ENCODE data around the gene LMOD1. TPM values are rescaled to one million over a fixed set of nuclear protein-coding genes. Genes with fewer than 3 reads are reported as not detected.
"Not testable (repeated sequence)": the region's sequence is repeated elsewhere in the genome, so short reads cannot be mapped to it uniquely, and the experiment has no call there.

Gene LMOD1
- total RNA-seq, 4 donors from 2014 or later: 86.9 to 165 (median 107) TPM

- Histone ChIP-seq H3K9me3 (no peaks in the 10 kb centered on the region), H3K4me1 (peaks cover 0 to 40% (median 2%) of the 10 kb centered on the region in 4 donors), H3K27me3 (no peaks in the 10 kb centered on the region), H3K36me3 (no peaks in the 10 kb centered on the region), H3K27ac (peak overlapping the region in 2 of 4 donors; percentile 71 to 74), H3K4me3 (peak overlapping the region in 3 of 4 donors; percentile 9 to 58 (median 13))
- no peak for TF ChIP-seq EP300 (IDR thresholded peaks at IDR 0.05)
- TF ChIP-seq CTCF (IDR thresholded peaks at IDR 0.05): no peak
- TF ChIP-seq POLR2A (IDR thresholded peaks at IDR 0.05): no peak
- WGBS, 2 donors: 37 to 43% methylated on average over 15 to 18 of the region's 18 CpGs
- DNase-seq (ENCODE audit: low spot score in 2 of 2): no peak
These were observed 4.8 kb downstream of the LMOD1 start for GRCh38 chr1:201941420-201942128.

GRCh38 chr1:201940316-201940715, 6.0 kb downstream of the LMOD1 start:
- 88 to 90% methylated on average over 10 of the region's 10 CpGs for WGBS, 2 donors
- not testable (repeated sequence) for H3K9me3 ChIP-seq; H3K36me3 ChIP-seq; H3K27me3 ChIP-seq; DNase-seq (ENCODE audit: low spot score in 2 of 2)
- Histone ChIP-seq H3K27ac (peak overlapping the region in 1 of 4 donors; percentile 71), H3K4me3 (peak overlapping the region in 1 of 4 donors; percentile 7), H3K4me1 (peaks cover 0 to 39% (median 0%) of the 10 kb centered on the region in 4 donors)

GRCh38 chr1:201939574-201939973, 6.8 kb downstream of the LMOD1 start:
- Histone ChIP-seq H3K36me3 (no peaks in the 10 kb centered on the region), H3K27me3 (no peaks in the 10 kb centered on the region), H3K4me3 (peak overlapping the region in 1 of 4 donors; percentile 7), H3K4me1 (peaks cover 0 to 36% (median 0%) of the 10 kb centered on the region in 4 donors), H3K27ac (peak overlapping the region in 3 of 4 donors; percentile 12 to 71 (median 70)), H3K9me3 (no peaks in the 10 kb centered on the region)
- DNase-seq (ENCODE audit: low spot score in 2 of 2): no peak
- 76 to 85% methylated on average over 5 of the region's 5 CpGs for WGBS, 2 donors
- TF ChIP-seq CTCF (IDR thresholded peaks at IDR 0.05) (no peak), POLR2A (IDR thresholded peaks at IDR 0.05) (no peak), EP300 (IDR thresholded peaks at IDR 0.05) (no peak)

- no peak overlapping the region for H3K4me3 ChIP-seq
- no peak for DNase-seq (ENCODE audit: low spot score in 2 of 2)
- TF ChIP-seq CTCF (IDR thresholded peaks at IDR 0.05) (no peak), POLR2A (IDR thresholded peaks at IDR 0.05) (no peak), EP300 (IDR thresholded peaks at IDR 0.05) (no peak)
These were observed 7.2 kb downstream of the LMOD1 start for GRCh38 chr1:201939148-201939547.

GRCh38 chr1:201938440-201939035, 7.8 kb downstream of the LMOD1 start:
- 42 to 47% methylated on average over 4 of the region's 4 CpGs for WGBS, 2 donors
- Histone ChIP-seq H3K4me1 (peaks cover 0 to 41% (median 0%) of the 10 kb centered on the region in 4 donors), H3K27me3 (no peaks in the 10 kb centered on the region)

More at GRCh38 chr1:201939148-201939547, 7.2 kb downstream of the LMOD1 start:
- peak overlapping the region in 3 of 4 donors; percentile 12 to 71 (median 70) for H3K27ac ChIP-seq
- no peaks in the 10 kb centered on the region for H3K36me3 ChIP-seq
- peaks cover 0 to 36% (median 0%) of the 10 kb centered on the region in 4 donors for H3K4me1 ChIP-seq
- WGBS, 2 donors: 55 to 63% methylated on average over 4 of the region's 4 CpGs
- H3K27me3 ChIP-seq: no peaks in the 10 kb centered on the region
- H3K9me3 ChIP-seq: no peaks in the 10 kb centered on the region

More at GRCh38 chr1:201938440-201939035, 7.8 kb downstream of the LMOD1 start:
- Histone ChIP-seq H3K36me3 (no peaks in the 10 kb centered on the region), H3K9me3 (no peaks in the 10 kb centered on the region), H3K4me3 (peak overlapping the region in 1 of 4 donors; percentile 12), H3K27ac (peak overlapping the region in 2 of 4 donors; percentile 70 to 71)
- TF ChIP-seq EP300 (IDR thresholded peaks at IDR 0.05): no peak
- TF ChIP-seq CTCF (IDR thresholded peaks at IDR 0.05): no peak
- no peak for TF ChIP-seq POLR2A (IDR thresholded peaks at IDR 0.05)
- DNase-seq (ENCODE audit: low spot score in 2 of 2): no peak
